Placental epithelial cell (primary cell): ENCODE data around the gene AHCY. TPM values are rescaled to one million over a fixed set of nuclear protein-coding genes. Genes with fewer than 3 reads are reported as not detected.

Experiments
- small RNA-seq: library from RNA; depleted of rRNA; stranded (forward); fragments of <200 nt; gene quantifications from one replicate; pipeline ENCODE3, GENCODE V24; 2012
- total RNA-seq: library from RNA; depleted of rRNA; stranded (reverse); fragments of >200 nt; gene quantifications from 2 replicates; pipeline ENCODE4 v1.2.3, GENCODE V29; 2012

Gene AHCY
- 83.2 and 184 TPM in 2 replicates for total RNA-seq

DNA sequence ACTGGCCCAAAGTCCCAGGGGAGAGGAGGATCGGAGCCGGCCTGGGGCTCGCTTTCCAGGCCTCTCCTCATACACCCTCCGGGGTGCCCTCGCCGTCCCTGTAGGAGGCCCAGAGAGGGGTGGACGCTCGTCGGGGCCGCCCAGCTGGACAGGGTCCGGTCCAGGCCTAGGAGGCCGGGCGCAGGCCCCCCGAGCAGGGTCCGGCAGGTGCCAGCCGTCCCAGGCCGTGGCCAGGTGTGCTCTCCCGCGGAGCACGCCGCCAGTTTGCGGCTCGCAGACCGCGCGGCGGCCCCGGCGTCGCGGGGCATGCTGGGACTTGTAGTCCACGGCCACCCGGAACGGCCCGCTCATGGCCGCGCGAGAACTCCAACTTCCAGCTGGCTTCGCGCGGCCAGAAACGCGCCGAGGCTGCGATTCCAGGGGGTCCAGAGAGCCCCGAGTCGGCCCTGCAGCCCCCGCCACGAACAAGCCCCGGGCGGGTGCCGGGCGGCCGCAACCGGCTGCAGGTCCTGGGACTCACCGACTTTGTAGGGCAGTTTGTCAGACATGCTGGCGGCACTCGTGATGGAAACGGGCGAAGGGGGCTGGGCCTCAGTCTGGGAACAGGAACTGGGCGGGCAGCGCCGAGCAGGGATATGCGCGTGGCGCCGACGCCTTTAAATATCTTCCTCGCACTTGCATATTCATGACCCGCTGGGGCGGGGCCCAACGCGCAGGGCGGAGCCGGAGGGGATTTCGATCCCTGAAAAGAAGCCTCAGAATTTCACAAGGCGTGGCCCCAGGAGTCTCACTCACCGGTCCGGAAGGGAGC is at the start of gene AHCY:
TSS of gene AHCY (minus strand) at position 633 of the 811 bp plus-strand sequence. CDS start at position 548, 85 bp downstream.

GRCh38 chr20:34240693-34241615 is 62.2 kb downstream of the AHCY start, which contains the start of gene ASIP:
TSS of gene ASIP (plus strand) at chr20:34241423. CDS start at chr20:34260375, 18,952 bp downstream.

Small RNA genes lying within 50 kb of the gene (small RNA-seq; reads per million reads assigned to genes)
- not detected for gene AL356299.1

Other genes with a start within 250 kb of the AHCY start
- 49.9 and 55.1 TPM in 2 replicates for gene EIF2S2, start 191.1 kb downstream of the AHCY start, total RNA-seq
- not detected in 2 replicates for gene ASIP, start 61.9 kb downstream of the AHCY start, total RNA-seq
- 80.4 and 86.4 TPM in 2 replicates for gene ITCH, start 59.9 kb upstream of the AHCY start, total RNA-seq
- 42.8 and 93.7 TPM in 2 replicates for gene DYNLRB1, start 213.1 kb upstream of the AHCY start, total RNA-seq